ENCODE measurements around the gene MAPK8IP1.

The MAPK8IP1 gene

GRCh38 chr11:45927684-45928413 lies 42.4 kb downstream of the MAPK8IP1 start:
- no peak for DNase-seq

DNA sequence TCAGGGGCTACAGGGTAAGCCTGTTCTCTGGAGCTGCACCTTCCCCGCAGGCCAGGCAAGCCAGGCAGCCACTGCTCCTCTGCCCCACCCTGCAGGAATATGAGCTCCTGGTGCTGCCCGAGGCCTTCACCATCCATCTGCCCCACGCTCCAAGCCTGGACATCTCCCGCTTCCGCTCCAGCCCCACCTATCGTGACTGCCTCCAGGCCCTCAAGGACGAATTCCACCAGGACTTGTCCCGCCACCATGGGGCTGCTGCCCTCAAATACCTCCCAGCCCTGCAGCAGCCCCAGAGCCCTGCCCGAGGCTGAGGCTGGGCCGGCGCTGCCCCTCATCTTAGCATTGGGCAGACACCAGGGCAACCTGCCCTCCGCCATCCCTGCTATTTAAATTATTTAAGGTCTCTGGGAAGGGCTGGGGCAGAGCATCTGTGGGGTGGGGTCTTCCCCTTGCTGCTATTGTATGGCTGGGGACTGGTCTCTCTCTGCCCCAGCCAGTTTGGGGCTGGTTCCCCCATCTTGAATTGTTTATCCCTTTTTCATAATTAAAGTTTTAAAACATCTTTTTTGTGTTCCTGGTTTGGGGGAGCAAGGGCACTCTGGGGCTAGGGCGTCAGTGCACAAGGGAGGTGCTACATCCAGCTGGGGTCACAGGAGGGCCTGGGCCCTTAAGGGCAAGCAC lies 43.2 kb downstream of the MAPK8IP1 start:
- DNase-seq, result no peak

- no peak for DNase-seq
Observed at GRCh38 chr11:45929486-45930030, 44.1 kb downstream of the MAPK8IP1 start.

DNA sequence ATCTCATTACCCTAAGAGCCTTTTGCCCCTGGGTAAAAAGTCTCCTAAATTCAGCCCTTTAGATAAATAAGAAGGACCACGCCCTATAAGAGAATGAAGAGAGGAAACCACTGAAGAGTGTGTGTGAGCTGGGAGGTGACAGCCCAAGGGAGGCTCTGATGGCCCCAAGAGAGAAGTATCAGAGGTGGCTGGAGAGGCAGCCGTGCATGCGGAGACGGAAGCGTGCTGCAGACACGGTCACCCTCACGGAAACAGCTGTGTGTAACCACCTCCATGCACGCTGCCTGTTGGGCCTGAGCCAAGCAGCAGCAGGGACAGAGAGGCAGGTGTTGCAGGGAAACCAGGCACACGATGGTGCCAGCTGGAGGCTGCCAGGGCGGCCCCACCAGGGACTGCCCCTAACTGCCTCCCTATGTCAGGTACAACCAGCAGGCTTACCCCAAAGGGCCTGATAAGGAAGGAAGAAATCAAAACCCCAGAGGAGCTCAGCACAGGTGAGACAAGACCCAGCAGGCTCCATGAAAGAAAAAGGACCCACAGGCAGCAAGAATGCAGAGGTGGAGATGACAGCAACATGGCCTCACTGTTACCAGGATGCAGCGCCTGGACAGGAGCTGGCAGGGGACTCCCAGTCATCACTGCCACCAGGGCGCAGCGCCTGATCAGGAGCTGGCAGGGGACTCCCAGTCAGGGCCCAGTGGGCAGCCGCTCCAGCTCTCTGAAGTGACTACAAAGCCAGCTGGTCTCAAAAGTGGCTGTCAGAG lies 44.8 kb downstream of the MAPK8IP1 start:
- DNase-seq, result peak; percentile 53

DNA sequence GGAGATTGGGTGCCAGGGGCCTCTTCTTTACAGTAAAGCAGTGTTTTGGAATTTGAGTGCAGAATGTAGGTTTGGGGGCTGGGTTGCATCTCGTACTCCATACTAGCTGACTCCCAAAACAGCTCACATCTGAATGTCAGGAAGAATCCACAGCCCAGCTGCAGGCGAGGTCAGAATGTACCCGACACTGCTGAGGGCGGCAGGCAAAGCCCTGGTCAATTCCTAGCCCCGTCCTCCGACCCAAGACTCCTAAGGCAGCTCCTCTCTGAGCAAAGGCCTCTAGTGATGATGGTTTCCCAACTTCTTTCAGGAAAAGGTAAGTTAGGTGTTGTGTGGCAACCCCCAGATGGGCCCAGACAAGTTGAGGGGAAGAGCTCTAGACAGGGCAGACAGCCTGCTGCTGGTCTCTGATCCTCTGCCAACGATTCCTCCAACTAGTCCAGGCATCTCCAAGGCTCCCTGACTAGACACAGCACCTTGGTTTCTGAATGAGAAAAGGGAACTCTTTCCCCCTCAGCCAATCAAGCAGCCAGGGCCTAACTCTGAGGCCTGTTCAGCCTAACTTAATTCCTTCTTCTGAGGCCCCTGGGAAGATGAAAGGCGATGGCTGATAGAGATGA lies 45.6 kb downstream of the MAPK8IP1 start:
- no peak for DNase-seq

- DNase-seq, result no peak
Observed at GRCh38 chr11:45931739-45932138, 46.3 kb downstream of the MAPK8IP1 start.

DNA sequence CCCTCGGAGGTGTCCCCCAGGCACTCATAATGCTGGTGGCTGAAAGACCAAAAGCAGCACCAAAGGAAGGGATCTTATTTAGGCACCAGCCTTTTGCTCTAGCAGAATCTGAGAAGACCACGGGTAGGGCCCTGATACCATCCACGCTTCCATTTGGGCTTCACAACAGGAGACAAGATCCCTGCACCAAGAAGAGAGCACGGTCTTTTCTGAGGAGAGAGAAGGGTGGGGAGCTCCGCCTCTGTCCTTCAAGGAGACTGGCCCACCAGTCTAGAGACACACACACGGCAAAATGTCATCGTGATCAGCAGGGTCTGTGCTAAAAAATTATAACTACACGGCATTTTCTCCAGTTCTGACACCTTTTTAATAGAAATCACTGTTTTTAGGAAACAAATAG lies 46.8 kb downstream of the MAPK8IP1 start:
- DNase-seq, result no peak

- DNase-seq, result no peak
Observed at GRCh38 chr11:45933131-45933831, 47.8 kb downstream of the MAPK8IP1 start.

DNA sequence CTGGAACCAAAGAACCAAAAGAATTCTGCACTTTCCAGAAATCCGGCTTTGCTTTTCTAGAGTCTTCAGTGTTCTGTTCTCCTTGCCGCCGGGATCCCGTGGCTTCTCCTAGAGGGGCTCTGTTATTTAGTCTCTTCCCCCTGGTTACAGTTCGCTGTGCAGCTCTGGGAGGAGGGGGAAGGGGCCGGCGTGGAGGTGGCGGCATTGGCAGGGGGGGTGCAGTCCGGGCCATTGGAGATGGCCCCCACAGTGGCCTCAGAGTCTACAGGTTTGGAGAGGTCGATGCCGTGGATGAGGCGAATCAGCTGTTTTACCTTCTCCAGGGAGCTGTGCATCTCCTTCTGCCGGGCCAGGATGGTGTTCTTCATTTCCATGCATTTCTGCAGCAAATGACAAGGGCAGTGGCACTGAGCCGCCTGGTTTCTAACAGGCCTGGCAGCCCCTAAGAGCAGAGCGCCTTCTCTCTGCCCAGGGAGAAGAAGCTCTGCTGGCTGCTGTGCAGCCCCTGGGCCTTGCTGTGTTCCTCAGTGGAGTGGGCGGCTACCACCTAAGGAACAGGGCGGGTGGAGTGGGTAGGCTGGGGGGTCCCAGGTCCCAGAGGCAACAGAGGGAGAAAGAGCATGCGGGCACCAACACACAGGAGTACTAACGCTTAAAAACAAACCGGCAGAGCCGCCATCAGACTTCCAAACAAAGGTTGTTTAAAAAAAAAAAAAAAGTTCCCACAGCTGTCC lies 48.6 kb downstream of the MAPK8IP1 start:
- DNase-seq, result no peak

DNA sequence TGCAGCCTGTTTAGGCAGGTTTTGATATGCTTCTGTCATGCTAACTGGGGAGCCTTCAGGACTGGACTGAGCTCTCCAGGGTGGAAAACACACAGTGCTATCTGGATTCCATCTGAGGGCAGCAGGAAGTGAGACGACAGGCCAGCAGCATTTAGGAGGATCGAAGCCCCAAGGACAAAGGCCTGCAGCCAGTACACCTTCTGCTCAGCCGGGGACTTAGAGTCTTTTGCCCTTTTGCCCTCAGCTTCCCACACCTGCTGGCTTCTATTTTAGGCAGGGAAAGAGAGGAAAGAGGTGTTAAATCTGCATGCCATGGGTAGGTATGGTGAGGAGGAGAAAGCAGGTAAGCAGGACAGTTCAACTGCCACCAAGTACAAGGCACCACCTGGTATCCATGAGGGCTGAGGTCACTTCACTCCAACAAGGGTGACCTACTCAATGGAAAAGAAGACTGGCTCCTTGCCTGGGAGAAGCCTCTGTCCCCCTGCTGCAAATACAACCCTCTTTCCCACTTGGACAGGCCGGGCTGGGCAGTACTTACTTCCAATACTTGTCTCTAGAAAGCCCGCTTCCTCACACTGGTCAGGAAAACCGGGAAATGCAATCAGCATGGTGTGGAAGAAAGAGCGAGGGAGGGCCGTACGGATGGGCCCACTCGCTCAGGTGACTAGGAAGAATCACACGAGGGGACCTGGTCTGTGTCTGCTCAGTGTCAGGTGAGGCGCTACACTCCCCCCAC lies 49.3 kb downstream of the MAPK8IP1 start:
- no peak for DNase-seq

- DNase-seq, result no peak
Observed at GRCh38 chr11:45935349-45936064, 50.1 kb downstream of the MAPK8IP1 start.

- DNase-seq, result no peak
Observed at GRCh38 chr11:45936511-45937054, 51.1 kb downstream of the MAPK8IP1 start.

GRCh38 chr11:45937916-45938315 lies 52.5 kb downstream of the MAPK8IP1 start:
- DNase-seq, result no peak

GRCh38 chr11:45939836-45940235 lies 54.4 kb downstream of the MAPK8IP1 start:
- no peak for DNase-seq

DNA sequence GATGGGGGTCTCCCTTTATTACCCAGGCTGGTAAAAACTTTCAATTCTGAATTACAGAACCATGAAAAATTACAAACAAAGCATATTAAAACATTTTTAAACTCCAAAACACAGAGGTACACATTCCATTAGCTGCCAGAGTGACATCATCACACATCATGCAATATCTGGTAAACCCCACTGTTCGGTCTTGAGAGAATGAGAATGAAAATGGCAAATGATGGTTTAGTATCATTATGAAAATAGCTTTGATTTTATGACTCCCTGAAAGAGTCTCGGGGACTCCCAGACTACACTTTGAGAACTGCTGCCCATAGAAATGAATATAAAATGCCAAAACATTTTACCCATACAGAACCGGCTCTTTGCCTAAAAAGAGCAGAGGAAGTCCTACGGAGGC lies 55.8 kb downstream of the MAPK8IP1 start:
- no peak for DNase-seq

DNA sequence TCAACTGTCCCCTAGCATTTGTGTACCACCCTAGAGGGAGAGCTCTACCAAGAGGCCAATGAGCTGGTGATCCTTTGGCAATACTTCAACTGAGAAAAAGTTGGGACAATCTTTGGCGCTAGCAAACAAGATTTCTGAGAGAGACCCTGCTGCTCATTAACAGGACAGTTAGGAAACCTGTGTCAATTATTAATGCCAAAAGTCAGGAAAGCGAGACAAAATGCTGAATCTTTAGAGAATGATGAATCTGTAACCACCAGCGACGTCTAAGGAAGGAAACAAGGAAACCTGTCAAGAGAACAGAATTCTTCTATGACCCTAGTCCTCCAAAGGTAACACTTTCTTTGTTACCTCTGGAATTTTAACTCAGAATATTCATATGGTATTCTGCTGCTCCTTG lies 56.9 kb downstream of the MAPK8IP1 start:
- DNase-seq, result no peak

- DNase-seq, result no peak
Observed at GRCh38 chr11:45945397-45945999, 60.0 kb downstream of the MAPK8IP1 start.

- DNase-seq, result no peak
Observed at GRCh38 chr11:45947885-45948284, 62.4 kb downstream of the MAPK8IP1 start.

GRCh38 chr11:45948356-45948755 lies 62.9 kb downstream of the MAPK8IP1 start:
- no peak for DNase-seq

DNA sequence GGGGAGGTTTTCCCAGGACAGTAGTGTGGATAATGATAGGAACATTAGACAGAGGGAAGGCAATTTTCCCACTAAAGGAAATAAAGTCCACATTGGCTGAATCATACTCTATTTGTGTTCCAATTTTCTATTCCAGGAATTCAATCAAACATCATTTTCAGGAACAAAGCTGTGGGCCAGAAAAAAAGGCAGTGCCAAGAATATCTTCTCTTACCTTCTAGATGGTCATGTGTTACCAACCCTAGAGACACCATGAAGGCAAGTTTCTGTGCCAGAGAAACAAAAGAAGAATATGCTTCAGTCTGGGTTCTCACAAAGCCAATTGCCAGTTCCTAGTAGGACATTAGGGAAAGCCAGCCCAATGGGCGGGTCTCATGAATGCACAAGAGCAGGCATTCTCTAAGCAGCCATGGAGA lies 64.5 kb downstream of the MAPK8IP1 start:
- no peak for DNase-seq

Measured in activated CD8-positive, alpha-beta memory T cell treated with anti-CD3 and anti-CD28 coated beads, Interleukin-2, amount 50 U/mL, for 48 hours (primary cell).